ENCODE data around the gene TRIM2.
"Not testable (repeated sequence)": the region's sequence is repeated elsewhere in the genome, so short reads cannot be mapped to it uniquely, and the experiment has no call there.

The TRIM2 gene

GRCh38 chr4:153165236-153165635, 39.0 kb upstream of the TRIM2 start:
- H2AFZ ChIP-seq (ENCODE audit: insufficient read depth, low read length, poor library complexity); H3K79me2 ChIP-seq (ENCODE audit: control insufficient read depth, insufficient read depth, low read length, poor library complexity); H3K4me2 ChIP-seq (ENCODE audit: low read length); DNase-seq; H2BK12ac ChIP-seq (ENCODE audit: low read length); H3K4me3 ChIP-seq (ENCODE audit: low read depth, low read length); H2BK120ac ChIP-seq (ENCODE audit: insufficient read depth, low read length, poor library complexity); H3K9ac ChIP-seq (ENCODE audit: low read length); H2BK5ac ChIP-seq (ENCODE audit: low read depth, low read length, poor library complexity); H4K8ac ChIP-seq (ENCODE audit: low read depth, low read length); H2AK5ac ChIP-seq (ENCODE audit: low read length); H3K18ac ChIP-seq (ENCODE audit: low read length); H4K91ac ChIP-seq (ENCODE audit: low read depth, low read length); H3K4ac ChIP-seq (ENCODE audit: low read depth, low read length); H3K9me3 ChIP-seq (ENCODE audit: insufficient read depth, low read depth, low read length); H3K27ac ChIP-seq (ENCODE audit: low read depth, low read length); H3K36me3 ChIP-seq (ENCODE audit: control insufficient read depth in 1 of 2, insufficient read depth in 2 of 2, low read length in 2 of 2); H4K12ac ChIP-seq (ENCODE audit: low read depth, low read length); H3K23ac ChIP-seq (ENCODE audit: low read length); H3K79me1 ChIP-seq (ENCODE audit: low read length); H3K4me1 ChIP-seq (ENCODE audit: control insufficient read depth in 1 of 2, insufficient read depth in 2 of 2, low read length in 2 of 2); H3K14ac ChIP-seq (ENCODE audit: low read length); H3K27me3 ChIP-seq (ENCODE audit: insufficient read depth, low read length): not testable (repeated sequence)
- no CpG with 5 or more reads among the region's 5 CpGs for WGBS (ENCODE audit: extremely low coverage, insufficient coverage, insufficient read length)

DNA sequence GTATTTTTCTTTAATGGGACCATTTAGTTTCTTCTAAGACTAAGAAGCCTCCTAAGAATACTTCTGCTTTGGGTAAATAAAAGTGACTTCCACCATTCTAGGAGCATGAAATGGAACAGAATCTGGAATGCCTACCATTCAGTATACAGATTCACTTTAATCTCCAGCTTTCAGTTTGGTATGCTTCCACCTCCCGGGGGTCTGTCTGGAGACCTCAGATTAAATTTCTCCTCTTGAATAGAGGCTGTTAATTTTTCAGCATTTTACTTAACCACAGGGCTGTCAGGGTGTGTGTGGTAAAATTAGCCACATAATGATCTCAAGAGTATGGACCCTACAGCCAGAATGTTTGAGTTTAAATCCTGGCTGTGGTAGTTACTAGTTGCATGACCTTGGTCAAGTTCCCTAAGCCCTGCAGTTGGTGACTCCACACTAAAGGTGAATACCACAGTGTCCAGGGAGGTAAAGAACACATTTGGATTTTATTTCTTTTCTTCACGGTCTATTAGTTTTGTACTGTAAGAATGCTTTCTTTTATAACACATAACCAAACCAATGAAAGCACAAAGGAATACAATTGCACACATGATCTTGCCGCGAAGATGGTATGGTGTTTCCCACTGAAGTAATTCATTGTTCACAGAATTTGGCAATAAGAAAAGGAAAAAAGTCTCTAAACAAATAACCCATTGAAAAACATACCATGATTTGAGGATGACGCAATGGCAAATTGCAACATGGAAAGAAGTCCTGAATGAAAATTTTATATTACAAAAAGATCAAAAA, 37.3 kb upstream of the TRIM2 start:
- no peak overlapping the region for H3K4me3 ChIP-seq (ENCODE audit: low read depth, low read length)
- no CpG with 5 or more reads among the region's 5 CpGs for WGBS (ENCODE audit: extremely low coverage, insufficient coverage, insufficient read length)
- no peak overlapping the region for H3K4me2 ChIP-seq (ENCODE audit: low read length)

DNA sequence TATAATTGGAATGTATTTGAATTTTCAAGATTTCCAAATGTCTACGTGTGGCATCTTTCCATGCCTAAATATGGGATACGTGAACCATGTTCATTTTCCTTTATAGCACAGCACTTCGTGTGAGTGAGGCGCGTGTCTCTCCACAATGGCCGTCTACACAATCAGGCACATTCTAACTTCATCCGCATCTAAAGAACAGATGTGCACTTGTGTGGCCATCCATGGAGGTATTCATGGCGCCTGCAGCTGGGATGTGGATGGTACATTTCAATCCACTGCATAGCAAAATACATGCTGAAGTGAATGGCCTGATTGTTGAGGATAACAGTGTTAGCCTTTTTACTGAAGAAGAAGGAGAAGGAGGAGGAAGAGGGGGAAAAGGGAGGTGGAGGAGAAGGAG, 34.5 kb upstream of the TRIM2 start:
- H3K79me1 ChIP-seq (ENCODE audit: low read length): no peaks in the 10 kb centered on the region
- H3K4me1 ChIP-seq (ENCODE audit: control insufficient read depth in 1 of 2, insufficient read depth in 2 of 2, low read length in 2 of 2): no peaks in the 10 kb centered on the region
- no peak overlapping the region for H2BK5ac ChIP-seq (ENCODE audit: low read depth, low read length, poor library complexity)
- H3K4me2 ChIP-seq (ENCODE audit: low read length): no peak overlapping the region
- no peak overlapping the region for H2AK5ac ChIP-seq (ENCODE audit: low read length)
- H3K9me3 ChIP-seq (ENCODE audit: insufficient read depth, low read depth, low read length): no peaks in the 10 kb centered on the region
- no peak overlapping the region for H2AFZ ChIP-seq (ENCODE audit: insufficient read depth, low read length, poor library complexity)
- WGBS (ENCODE audit: extremely low coverage, insufficient coverage, insufficient read length): no CpG with 5 or more reads among the region's 8 CpGs
- H4K8ac ChIP-seq (ENCODE audit: low read depth, low read length): no peak overlapping the region
- H3K23ac ChIP-seq (ENCODE audit: low read length): no peak overlapping the region
- H3K18ac ChIP-seq (ENCODE audit: low read length): no peak overlapping the region
- H3K14ac ChIP-seq (ENCODE audit: low read length): no peak overlapping the region
- no peak overlapping the region for H3K4me3 ChIP-seq (ENCODE audit: low read depth, low read length)
- no peak overlapping the region for H4K91ac ChIP-seq (ENCODE audit: low read depth, low read length)
- H2BK12ac ChIP-seq (ENCODE audit: low read length): no peak overlapping the region
- H3K79me2 ChIP-seq (ENCODE audit: control insufficient read depth, insufficient read depth, low read length, poor library complexity): no peaks in the 10 kb centered on the region
- no peaks in the 10 kb centered on the region for H3K36me3 ChIP-seq (ENCODE audit: control insufficient read depth in 1 of 2, insufficient read depth in 2 of 2, low read length in 2 of 2)
- no peak overlapping the region for H3K4ac ChIP-seq (ENCODE audit: low read depth, low read length)
- H3K27ac ChIP-seq (ENCODE audit: low read depth, low read length): no peak overlapping the region
- no peaks in the 10 kb centered on the region for H3K27me3 ChIP-seq (ENCODE audit: insufficient read depth, low read length)
- no peak overlapping the region for H4K12ac ChIP-seq (ENCODE audit: low read depth, low read length)
- H3K9ac ChIP-seq (ENCODE audit: low read length): no peak overlapping the region
- H2BK120ac ChIP-seq (ENCODE audit: insufficient read depth, low read length, poor library complexity): no peak overlapping the region
- DNase-seq: no peak

More for the DNA sequence above, 37.3 kb upstream of the TRIM2 start:
- Histone ChIP-seq H3K4ac (ENCODE audit: low read depth, low read length) (no peak overlapping the region), H4K91ac (ENCODE audit: low read depth, low read length) (no peak overlapping the region), H3K9me3 (ENCODE audit: insufficient read depth, low read depth, low read length) (no peaks in the 10 kb centered on the region), H3K9ac (ENCODE audit: low read length) (no peak overlapping the region), H2AK5ac (ENCODE audit: low read length) (no peak overlapping the region), H3K27me3 (ENCODE audit: insufficient read depth, low read length) (no peaks in the 10 kb centered on the region), H4K8ac (ENCODE audit: low read depth, low read length) (no peak overlapping the region), H3K79me1 (ENCODE audit: low read length) (no peaks in the 10 kb centered on the region), H2AFZ (ENCODE audit: insufficient read depth, low read length, poor library complexity) (no peak overlapping the region), H3K4me1 (ENCODE audit: control insufficient read depth in 1 of 2, insufficient read depth in 2 of 2, low read length in 2 of 2) (no peaks in the 10 kb centered on the region), H3K36me3 (ENCODE audit: control insufficient read depth in 1 of 2, insufficient read depth in 2 of 2, low read length in 2 of 2) (no peaks in the 10 kb centered on the region), H2BK12ac (ENCODE audit: low read length) (no peak overlapping the region), H3K27ac (ENCODE audit: low read depth, low read length) (no peak overlapping the region), H3K23ac (ENCODE audit: low read length) (no peak overlapping the region), H4K12ac (ENCODE audit: low read depth, low read length) (no peak overlapping the region), H2BK120ac (ENCODE audit: insufficient read depth, low read length, poor library complexity) (no peak overlapping the region), H3K18ac (ENCODE audit: low read length) (no peak overlapping the region), H3K79me2 (ENCODE audit: control insufficient read depth, insufficient read depth, low read length, poor library complexity) (no peaks in the 10 kb centered on the region), H2BK5ac (ENCODE audit: low read depth, low read length, poor library complexity) (no peak overlapping the region), H3K14ac (ENCODE audit: low read length) (no peak overlapping the region)
- DNase-seq: no peak

- H3K36me3 ChIP-seq (ENCODE audit: control insufficient read depth in 1 of 2, insufficient read depth in 2 of 2, low read length in 2 of 2): no peaks in the 10 kb centered on the region
- DNase-seq: no peak
- no peak overlapping the region for H2BK5ac ChIP-seq (ENCODE audit: low read depth, low read length, poor library complexity)
- H3K79me2 ChIP-seq (ENCODE audit: control insufficient read depth, insufficient read depth, low read length, poor library complexity): no peaks in the 10 kb centered on the region
- no peaks in the 10 kb centered on the region for H3K4me1 ChIP-seq (ENCODE audit: control insufficient read depth in 1 of 2, insufficient read depth in 2 of 2, low read length in 2 of 2)
- H3K79me1 ChIP-seq (ENCODE audit: low read length): no peaks in the 10 kb centered on the region
- H3K4ac ChIP-seq (ENCODE audit: low read depth, low read length): no peak overlapping the region
- H3K27ac ChIP-seq (ENCODE audit: low read depth, low read length): no peak overlapping the region
- H3K4me2 ChIP-seq (ENCODE audit: low read length): no peak overlapping the region
- no peak overlapping the region for H2BK12ac ChIP-seq (ENCODE audit: low read length)
- H3K27me3 ChIP-seq (ENCODE audit: insufficient read depth, low read length): no peaks in the 10 kb centered on the region
- H3K23ac ChIP-seq (ENCODE audit: low read length): no peak overlapping the region
- no peaks in the 10 kb centered on the region for H3K9me3 ChIP-seq (ENCODE audit: insufficient read depth, low read depth, low read length)
- H3K14ac ChIP-seq (ENCODE audit: low read length): no peak overlapping the region
- H3K9ac ChIP-seq (ENCODE audit: low read length): no peak overlapping the region
- no peak overlapping the region for H4K91ac ChIP-seq (ENCODE audit: low read depth, low read length)
- H4K8ac ChIP-seq (ENCODE audit: low read depth, low read length): no peak overlapping the region
- no peak overlapping the region for H2AK5ac ChIP-seq (ENCODE audit: low read length)
- no peak overlapping the region for H3K18ac ChIP-seq (ENCODE audit: low read length)
- H2BK120ac ChIP-seq (ENCODE audit: insufficient read depth, low read length, poor library complexity): no peak overlapping the region
- H3K4me3 ChIP-seq (ENCODE audit: low read depth, low read length): no peak overlapping the region
- H4K12ac ChIP-seq (ENCODE audit: low read depth, low read length): no peak overlapping the region
- H2AFZ ChIP-seq (ENCODE audit: insufficient read depth, low read length, poor library complexity): no peak overlapping the region
- WGBS (ENCODE audit: extremely low coverage, insufficient coverage, insufficient read length): no CpG with 5 or more reads among the region's 2 CpGs
Observed at GRCh38 chr4:153170407-153170806, 33.8 kb upstream of the TRIM2 start.

Measured in trophoblast cell (in vitro differentiated cells and primary cell).